UCSD-AML1 (cell line): ENCODE results near the gene SARS1.

Experiments
- DNase-seq: peaks from one replicate; lab custom pipeline; 2025; ENCODE audit not compliant: unreplicated experiment; lab: John Stamatoyannopoulos, UW

The SARS1 gene

GRCh38 chr1:109225308-109225707 lies 11.6 kb downstream of the SARS1 start:
- no peak for DNase-seq

GRCh38 chr1:109225711-109226445 lies 12.2 kb downstream of the SARS1 start:
- no peak for DNase-seq

- no peak for DNase-seq
Observed at GRCh38 chr1:109228167-109228566, 14.4 kb downstream of the SARS1 start.

- no peak for DNase-seq
Observed at GRCh38 chr1:109229531-109230127, 15.9 kb downstream of the SARS1 start.

- no peak for DNase-seq
Observed at GRCh38 chr1:109231066-109231465, 17.3 kb downstream of the SARS1 start.

GRCh38 chr1:109235137-109235536 lies 21.4 kb downstream of the SARS1 start:
- DNase-seq: no peak

GRCh38 chr1:109237512-109237911 lies 23.8 kb downstream of the SARS1 start:
- no peak for DNase-seq

GRCh38 chr1:109238382-109238781 lies 24.7 kb downstream of the SARS1 start:
- DNase-seq: no peak

GRCh38 chr1:109239047-109239408 lies 25.3 kb downstream of the SARS1 start:
- DNase-seq: no peak

GRCh38 chr1:109239409-109240068 lies 25.8 kb downstream of the SARS1 start:
- peak; percentile 39 for DNase-seq

- no peak for DNase-seq
Observed at GRCh38 chr1:109240158-109241152, 26.7 kb downstream of the SARS1 start.

- no peak for DNase-seq
Observed at GRCh38 chr1:109241344-109241743, 27.6 kb downstream of the SARS1 start.

GRCh38 chr1:109241841-109242345 lies 28.2 kb downstream of the SARS1 start:
- no peak for DNase-seq

GRCh38 chr1:109242387-109242786 lies 28.7 kb downstream of the SARS1 start:
- no peak for DNase-seq

- DNase-seq: no peak
Observed at GRCh38 chr1:109243221-109243620, 29.5 kb downstream of the SARS1 start.

GRCh38 chr1:109243860-109244552 lies 30.3 kb downstream of the SARS1 start:
- no peak for DNase-seq

- no peak for DNase-seq
Observed at GRCh38 chr1:109246141-109246551, 32.4 kb downstream of the SARS1 start.

GRCh38 chr1:109247401-109248365 lies 34.0 kb downstream of the SARS1 start:
- no peak for DNase-seq

GRCh38 chr1:109248444-109248796 lies 34.7 kb downstream of the SARS1 start:
- DNase-seq: no peak
